HUES64 (cell line): ENCODE measurements around the gene HECW1.
"Not testable (repeated sequence)": the region's sequence is repeated elsewhere in the genome, so short reads cannot be mapped to it uniquely, and the experiment has no call there.

Experiments
- H3K27ac ChIP-seq: 2 replicates; pipeline ENCODE4 v1.7.0; 2013; ENCODE audit warnings: low read depth, low read length, inconsistent platforms
- H3K27me3 ChIP-seq: 2 replicates; pipeline ENCODE4 v1.6.1; 2013; ENCODE audit warnings: mild to moderate bottlenecking, low read length; ENCODE audit not compliant: insufficient read depth
- H3K36me3 ChIP-seq: 2 replicates; pipeline ENCODE4 v1.6.1; 2013; ENCODE audit warnings: mild to moderate bottlenecking, low read length; ENCODE audit not compliant: insufficient read depth
- H3K4me1 ChIP-seq: 2 replicates; pipeline ENCODE4 v1.6.1; 2013; ENCODE audit warnings: mild to moderate bottlenecking, low read length, moderate library complexity; ENCODE audit not compliant: insufficient read depth
- H3K4me3 ChIP-seq: 2 replicates; pipeline ENCODE4 v1.5.1; 2013; ENCODE audit warnings: mild to moderate bottlenecking, low read length, moderate library complexity
- H3K9ac ChIP-seq: 2 replicates; pipeline ENCODE4 v1.6.1; 2013; ENCODE audit warnings: mild to moderate bottlenecking, low read depth, low read length
- H3K9me3 ChIP-seq: 2 replicates; pipeline ENCODE4 v1.6.1; 2013; ENCODE audit warnings: low read depth, low read length; ENCODE audit not compliant: insufficient read depth
- WGBS: fragments of 150-250, 120-280 bp; methylation state at CpG from one replicate; pipeline ENCODE4 v1.1.7; 2013; ENCODE audit warnings: missing lambda C conversion rate; 5-methylcytosine and 5-hydroxymethylcytosine counted together

The HECW1 gene

DNA sequence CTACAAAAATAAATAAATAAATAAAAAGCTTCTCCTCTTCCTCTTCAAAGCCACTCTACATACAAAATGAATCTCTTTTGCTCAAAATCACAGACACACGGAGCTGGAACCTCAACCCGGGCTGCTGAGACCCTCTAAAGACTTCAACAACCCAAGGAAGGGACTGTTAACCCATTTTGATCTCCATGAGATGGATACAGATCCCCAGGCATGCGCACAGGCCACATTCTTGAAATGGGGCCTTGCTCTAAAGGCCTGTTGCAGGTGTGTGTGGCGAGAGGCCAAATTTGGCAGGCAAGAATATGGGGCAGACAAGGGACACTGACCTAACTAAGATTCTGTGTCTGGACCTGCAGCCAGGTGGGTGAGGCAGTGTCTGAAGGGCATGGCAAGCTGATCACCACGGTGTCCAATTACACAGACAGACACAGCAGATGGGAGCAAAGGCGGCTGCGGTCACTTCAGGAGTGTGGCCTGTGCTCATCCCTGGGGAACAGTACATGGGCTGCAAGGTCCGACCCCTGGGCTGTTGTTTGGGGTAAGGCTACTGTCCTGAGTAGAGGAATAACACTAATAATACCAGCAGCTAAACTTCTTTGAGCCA, 219.8 kb downstream of the HECW1 start:
- no peak overlapping the region for H3K4me3 ChIP-seq
- 95% methylated on average over 8 of the region's 8 CpGs for WGBS
- no peaks in the 10 kb centered on the region for H3K27me3 ChIP-seq
- no peak overlapping the region for H3K9ac ChIP-seq
- no peak overlapping the region for H3K27ac ChIP-seq
- H3K4me1 ChIP-seq, result no peaks in the 10 kb centered on the region
- H3K36me3 ChIP-seq, result no peaks in the 10 kb centered on the region
- H3K9me3 ChIP-seq, result no peaks in the 10 kb centered on the region

DNA sequence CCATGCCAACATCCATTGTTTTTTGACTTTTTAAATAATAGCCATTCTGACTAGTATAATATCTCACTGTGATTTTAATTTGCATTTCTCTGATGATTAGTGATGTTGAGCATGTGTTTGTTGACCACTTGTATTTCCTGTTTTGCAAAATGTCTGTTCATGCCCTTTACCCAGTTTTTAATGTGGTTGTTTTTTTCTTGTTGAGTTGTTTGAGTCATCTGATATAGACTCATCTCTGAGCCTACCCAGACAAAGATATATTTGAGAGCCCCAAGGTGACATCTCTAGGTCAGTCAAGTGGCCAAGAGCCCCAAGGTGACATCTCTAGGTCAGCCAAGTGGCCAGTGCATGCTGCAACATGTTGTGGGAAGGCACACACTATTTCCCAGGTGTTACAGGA, 224.7 kb downstream of the HECW1 start:
- H3K9me3 ChIP-seq, result no peaks in the 10 kb centered on the region
- H3K36me3 ChIP-seq, result no peaks in the 10 kb centered on the region
- H3K27me3 ChIP-seq, result no peaks in the 10 kb centered on the region
- no peaks in the 10 kb centered on the region for H3K4me1 ChIP-seq
- no peak overlapping the region for H3K4me3 ChIP-seq
- H3K9ac ChIP-seq, result no peak overlapping the region
- no peak overlapping the region for H3K27ac ChIP-seq

DNA sequence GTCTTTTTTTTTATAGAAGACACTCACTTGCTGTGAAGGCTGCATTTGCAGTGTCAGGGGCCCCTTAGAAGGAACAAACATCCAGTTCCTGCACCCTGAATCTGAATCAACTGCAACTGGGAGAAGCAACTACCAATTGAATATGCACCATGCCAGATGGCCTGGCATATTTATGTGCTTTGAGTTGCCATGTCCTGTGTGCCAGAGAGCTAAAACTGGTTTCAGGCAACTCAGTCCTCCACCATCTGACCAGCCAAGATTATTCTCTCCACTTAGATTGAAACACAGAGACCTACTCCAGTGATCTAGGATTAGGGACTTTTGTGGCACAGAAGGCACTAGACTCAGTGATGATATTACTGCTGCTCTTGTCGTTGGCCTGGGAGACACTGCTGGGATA, 225.4 kb downstream of the HECW1 start:
- no peaks in the 10 kb centered on the region for H3K27me3 ChIP-seq
- H3K36me3 ChIP-seq, result no peaks in the 10 kb centered on the region
- no peaks in the 10 kb centered on the region for H3K9me3 ChIP-seq
- WGBS, result 92% methylated on average over 1 of the region's 1 CpG
- no peak overlapping the region for H3K9ac ChIP-seq
- no peak overlapping the region for H3K27ac ChIP-seq
- H3K4me3 ChIP-seq, result no peak overlapping the region
- H3K4me1 ChIP-seq, result no peaks in the 10 kb centered on the region

DNA sequence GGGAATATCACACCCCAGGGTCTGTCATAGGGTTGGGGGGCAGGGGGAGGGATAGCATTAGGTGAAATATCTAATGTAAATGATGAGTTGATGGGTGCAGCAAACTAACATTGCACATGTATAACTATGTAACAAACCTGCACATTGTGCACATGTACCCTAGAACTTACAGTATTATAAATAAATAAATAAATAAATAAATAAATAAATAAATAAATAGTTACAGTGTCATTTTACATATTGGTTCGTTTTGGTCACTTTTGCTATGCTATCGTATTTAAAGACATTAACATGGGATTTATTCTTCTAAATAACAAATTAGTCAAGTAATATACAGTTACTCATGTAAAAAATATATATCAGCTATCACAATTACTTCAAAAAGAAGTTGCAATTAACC, 228.7 kb downstream of the HECW1 start:
- Histone ChIP-seq H3K9ac (no peak overlapping the region), H3K9me3 (no peaks in the 10 kb centered on the region), H3K4me3 (no peak overlapping the region), H3K27me3 (no peaks in the 10 kb centered on the region), H3K27ac (no peak overlapping the region), H3K4me1 (no peaks in the 10 kb centered on the region), H3K36me3 (no peaks in the 10 kb centered on the region)
- no CpG with 5 or more reads among the region's 2 CpGs for WGBS

DNA sequence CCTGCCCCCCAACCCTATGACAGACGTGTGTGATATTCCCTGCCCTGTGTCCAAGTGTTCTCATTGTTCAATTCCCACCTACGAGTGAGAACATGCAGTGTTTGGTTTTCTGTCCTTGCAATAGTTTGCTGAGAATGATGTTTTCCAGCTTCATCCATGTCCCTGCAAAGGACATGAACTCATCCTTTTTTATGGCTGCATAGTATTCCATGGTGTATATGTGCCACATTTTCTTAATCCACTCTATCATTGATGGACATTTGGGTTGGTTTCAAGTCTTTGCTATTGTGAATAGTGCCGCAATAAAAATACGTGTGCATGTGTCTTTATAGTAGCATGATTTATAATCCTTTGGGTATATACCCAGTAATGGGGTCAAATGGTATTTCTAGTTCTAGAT, 231.0 kb downstream of the HECW1 start:
- 98% methylated on average over 2 of the region's 4 CpGs for WGBS
- not testable (repeated sequence) for H3K27ac ChIP-seq, H3K9me3 ChIP-seq, H3K36me3 ChIP-seq, H3K27me3 ChIP-seq, H3K4me3 ChIP-seq, H3K4me1 ChIP-seq, H3K9ac ChIP-seq

DNA sequence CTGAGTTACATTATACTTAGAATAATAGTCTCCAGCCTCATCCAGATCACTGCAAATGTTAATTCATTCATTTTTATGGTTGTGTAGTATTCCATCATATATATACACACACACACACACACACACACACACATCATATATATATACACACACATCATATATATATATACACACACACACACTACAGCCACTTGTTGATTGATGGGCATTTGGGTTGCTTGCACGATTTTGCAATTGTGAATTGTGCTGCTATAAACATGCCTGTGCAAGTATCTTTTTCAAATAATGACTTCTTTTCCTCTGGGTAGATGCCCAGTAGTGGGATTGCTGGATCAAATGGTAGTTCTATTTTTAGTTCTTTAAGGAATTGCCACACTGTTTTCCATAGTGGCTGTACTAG, 233.2 kb downstream of the HECW1 start:
- not testable (repeated sequence) for H3K27ac ChIP-seq, H3K9me3 ChIP-seq, H3K4me3 ChIP-seq, H3K9ac ChIP-seq, H3K27me3 ChIP-seq, H3K4me1 ChIP-seq, H3K36me3 ChIP-seq
- 100% methylated on average over 1 of the region's 1 CpG for WGBS

DNA sequence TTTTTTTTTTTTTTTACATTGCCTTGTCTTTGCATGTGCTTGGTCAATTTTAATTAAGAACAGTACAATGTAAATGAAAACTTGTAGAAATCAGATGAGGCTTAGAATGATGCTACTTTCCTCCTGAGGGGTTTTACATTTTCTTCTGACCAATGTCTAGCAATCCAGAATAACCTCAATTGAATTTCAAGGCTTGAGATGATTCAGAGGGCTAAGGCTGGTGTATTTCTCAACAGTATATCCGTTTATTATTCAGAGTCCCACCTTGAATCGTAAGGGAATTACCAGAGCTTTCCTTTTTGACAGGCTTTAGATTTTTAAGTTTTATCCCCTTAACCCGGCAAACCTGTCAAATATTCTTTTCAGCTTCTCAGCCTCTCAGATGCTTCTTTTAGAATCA, 239.2 kb downstream of the HECW1 start:
- no peaks in the 10 kb centered on the region for H3K27me3 ChIP-seq
- no peak overlapping the region for H3K9ac ChIP-seq
- no peaks in the 10 kb centered on the region for H3K4me1 ChIP-seq
- no peak overlapping the region for H3K27ac ChIP-seq
- H3K4me3 ChIP-seq, result no peak overlapping the region
- WGBS, result 96% methylated on average over 3 of the region's 3 CpGs
- H3K36me3 ChIP-seq, result peaks cover 3% of the 10 kb centered on the region; the same call in 1 of the 2 replicates
- peaks cover 31% of the 10 kb centered on the region for H3K9me3 ChIP-seq

DNA sequence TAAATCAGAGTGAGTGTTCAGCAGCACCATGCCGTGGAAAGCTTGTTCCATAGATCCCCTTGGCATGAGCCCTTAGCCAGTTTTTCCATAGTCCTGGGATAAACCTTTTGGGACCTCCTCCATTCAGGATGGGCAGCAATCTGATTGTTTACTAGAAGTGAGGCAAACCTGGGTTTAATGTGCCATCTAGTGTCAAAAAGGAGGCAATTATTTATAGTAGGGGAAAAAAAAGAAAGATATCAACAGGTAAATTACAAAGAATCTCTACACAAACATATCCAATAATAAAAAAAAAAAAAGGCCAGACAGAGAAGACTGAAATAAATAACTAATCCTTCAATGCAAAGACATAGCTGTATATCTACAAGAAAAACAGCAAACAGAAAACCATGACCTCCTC, 241.5 kb downstream of the HECW1 start:
- WGBS, result 94% methylated on average over 1 of the region's 1 CpG
- Histone ChIP-seq H3K9me3 (peaks cover 31% of the 10 kb centered on the region), H3K36me3 (peaks cover 3% of the 10 kb centered on the region; the same call in 1 of the 2 replicates), H3K4me3 (no peak overlapping the region), H3K27ac (no peak overlapping the region), H3K4me1 (no peaks in the 10 kb centered on the region), H3K27me3 (no peaks in the 10 kb centered on the region), H3K9ac (no peak overlapping the region)

DNA sequence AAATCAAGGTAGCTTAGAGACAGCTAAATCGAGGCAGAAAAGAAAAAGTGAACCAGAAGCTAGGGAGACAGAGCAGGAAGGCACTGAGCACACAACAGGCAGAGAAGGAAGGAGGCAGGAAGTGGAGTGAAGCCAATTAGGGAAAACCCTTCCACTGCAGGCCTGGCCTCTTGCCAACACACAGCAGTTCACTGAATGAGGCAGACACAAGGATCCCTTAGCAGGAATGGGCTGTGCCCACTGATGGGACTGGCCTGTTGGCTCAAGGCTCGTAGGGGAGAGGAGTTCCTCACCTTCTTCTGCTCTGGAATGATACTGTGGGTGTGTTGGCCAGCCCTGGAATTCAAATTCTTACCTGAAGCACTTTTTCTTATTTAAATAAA, 250.2 kb downstream of the HECW1 start:
- 86% methylated on average over 2 of the region's 2 CpGs for WGBS
- no peak overlapping the region for H3K27ac ChIP-seq
- H3K9me3 ChIP-seq, result no peaks in the 10 kb centered on the region
- H3K9ac ChIP-seq, result no peak overlapping the region
- H3K36me3 ChIP-seq, result no peaks in the 10 kb centered on the region
- no peaks in the 10 kb centered on the region for H3K27me3 ChIP-seq
- H3K4me1 ChIP-seq, result no peaks in the 10 kb centered on the region
- no peak overlapping the region for H3K4me3 ChIP-seq

DNA sequence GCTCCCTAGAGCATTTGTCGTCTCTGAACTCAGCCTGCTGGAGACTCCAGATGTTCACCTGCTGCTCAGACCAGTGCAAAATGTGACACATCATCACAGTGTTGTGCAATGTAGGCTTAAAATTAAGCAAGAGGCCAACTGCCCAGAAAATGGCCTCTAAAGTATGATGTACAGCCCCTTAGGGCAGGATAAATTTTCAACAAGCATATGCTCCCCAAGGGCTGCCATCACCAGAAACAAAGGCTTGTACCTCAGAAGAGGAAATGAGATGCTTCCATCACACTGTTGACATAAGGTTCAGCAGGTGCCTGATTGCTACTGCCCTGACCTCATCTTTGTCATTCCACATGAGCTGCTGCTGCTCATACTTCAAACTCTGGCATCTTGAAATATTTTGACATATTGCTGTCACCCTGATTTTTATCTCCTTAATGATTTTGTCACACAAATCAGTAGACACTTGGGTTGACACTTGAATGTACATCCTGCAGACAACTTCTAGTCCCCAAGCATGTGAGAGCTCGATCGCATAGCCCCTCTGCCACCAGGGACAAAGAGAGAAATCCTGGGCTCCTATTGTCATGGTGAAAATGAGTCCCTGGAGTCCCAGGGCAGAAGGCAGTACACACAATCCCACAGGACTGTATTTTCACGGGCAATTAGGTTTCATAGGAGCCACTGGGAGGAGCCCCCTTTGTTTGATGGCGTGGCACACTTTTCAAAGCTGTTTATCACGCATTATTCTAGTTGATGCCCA, 250.8 kb downstream of the HECW1 start:
- H3K4me1 ChIP-seq, result no peaks in the 10 kb centered on the region
- H3K9ac ChIP-seq, result no peak overlapping the region
- H3K9me3 ChIP-seq, result no peaks in the 10 kb centered on the region
- no peak overlapping the region for H3K27ac ChIP-seq
- no peaks in the 10 kb centered on the region for H3K36me3 ChIP-seq
- H3K4me3 ChIP-seq, result no peak overlapping the region
- no peaks in the 10 kb centered on the region for H3K27me3 ChIP-seq
- 89% methylated on average over 6 of the region's 6 CpGs for WGBS

DNA sequence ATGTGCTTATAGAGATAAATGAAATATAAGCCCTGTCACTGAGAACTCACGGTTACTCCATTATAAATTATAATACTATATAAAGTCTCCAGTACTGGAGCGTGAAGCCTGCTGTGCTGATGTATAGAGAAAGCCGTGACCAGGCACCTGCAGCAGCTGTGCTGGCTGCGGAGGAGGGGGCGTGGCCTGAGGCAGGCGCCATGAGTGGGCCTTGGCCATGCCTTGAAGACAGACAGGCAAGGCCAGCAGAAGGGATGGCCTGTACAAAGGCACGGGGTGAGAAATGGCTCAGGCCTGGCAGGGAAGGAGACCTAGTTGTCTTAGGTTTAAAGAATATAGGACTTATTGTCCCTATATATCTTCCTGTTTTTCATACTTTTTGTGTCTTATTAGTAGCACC, 251.9 kb downstream of the HECW1 start:
- no peaks in the 10 kb centered on the region for H3K4me1 ChIP-seq
- H3K9ac ChIP-seq, result no peak overlapping the region
- H3K27ac ChIP-seq, result no peak overlapping the region
- H3K9me3 ChIP-seq, result no peaks in the 10 kb centered on the region
- 89% methylated on average over 6 of the region's 7 CpGs for WGBS
- no peaks in the 10 kb centered on the region for H3K27me3 ChIP-seq
- H3K4me3 ChIP-seq, result no peak overlapping the region
- no peaks in the 10 kb centered on the region for H3K36me3 ChIP-seq
